CD4-positive, alpha-beta T cell treated with Interleukin-4 for 4 hours (primary cell): ENCODE results near the gene RPL13.

ENCODE experiments used
- DNase-seq: peaks from one replicate; pipeline ENCODE4 v3.0.0-alpha.2; 2020

RPL13 gene

GRCh38 chr16:89560378-89561141 lies at the start of gene RPL13:
Gene RPL13, plus strand, starts transcription at chr16:89560682. Its CDS starts 278 bp downstream, at chr16:89560960.
- peak; percentile 93 for DNase-seq

GRCh38 chr16:89511374-89511773 lies 49.1 kb upstream of the RPL13 start:
- DNase-seq = no peak

- DNase-seq = no peak
Measured at GRCh38 chr16:89512453-89512852, 48.0 kb upstream of the RPL13 start.

GRCh38 chr16:89517128-89517527 lies 43.4 kb upstream of the RPL13 start:
- no peak for DNase-seq

- DNase-seq = no peak
Measured at GRCh38 chr16:89519881-89520280, 40.6 kb upstream of the RPL13 start.

- no peak for DNase-seq
Measured at GRCh38 chr16:89522287-89522686, 38.2 kb upstream of the RPL13 start.

GRCh38 chr16:89523680-89524344 lies 36.7 kb upstream of the RPL13 start:
- DNase-seq = no peak

GRCh38 chr16:89525146-89525913 lies 35.2 kb upstream of the RPL13 start:
- DNase-seq = no peak

- DNase-seq = no peak
Measured at GRCh38 chr16:89529097-89529496, 31.4 kb upstream of the RPL13 start.

GRCh38 chr16:89530401-89531381 lies 29.8 kb upstream of the RPL13 start:
- no peak for DNase-seq

- no peak for DNase-seq
Measured at GRCh38 chr16:89531821-89532526, 28.5 kb upstream of the RPL13 start.

GRCh38 chr16:89534252-89534756 lies 26.2 kb upstream of the RPL13 start:
- peak; percentile 55 for DNase-seq

- no peak for DNase-seq
Measured at GRCh38 chr16:89536371-89536770, 24.1 kb upstream of the RPL13 start.

GRCh38 chr16:89536886-89537548 lies 23.5 kb upstream of the RPL13 start:
- no peak for DNase-seq

GRCh38 chr16:89537549-89537925 lies 22.9 kb upstream of the RPL13 start:
- DNase-seq = no peak

GRCh38 chr16:89538286-89538685 lies 22.2 kb upstream of the RPL13 start:
- no peak for DNase-seq

GRCh38 chr16:89540557-89540956 lies 19.9 kb upstream of the RPL13 start:
- DNase-seq = no peak

GRCh38 chr16:89541792-89542191 lies 18.7 kb upstream of the RPL13 start:
- DNase-seq = no peak

- DNase-seq = no peak
Measured at GRCh38 chr16:89544113-89544512, 16.4 kb upstream of the RPL13 start.

GRCh38 chr16:89544713-89545043 lies 15.8 kb upstream of the RPL13 start:
- no peak for DNase-seq
